Activated T-helper 2 cell treated with anti-CD3 and anti-CD28 coated beads, Interferon-gamma antibody, Interleukin-2, Interleukin-4, amounts not matched to agents 10 μg/mL and 5 μg/mL and 100 μg/mL, durations not matched to agents 14 hours and 24 hours and 36 hours (primary cell): Measurements from ENCODE around the gene GALNT10. TPM values are rescaled to one million over a fixed set of nuclear protein-coding genes. Genes with fewer than 3 reads are reported as not detected.

ENCODE experiments used
- DNase-seq: peaks from one replicate; pipeline ENCODE4 v3.0.0; 2021; ENCODE audit warnings: low spot score
- H3K27ac Mint-ChIP-seq: one replicate; pipeline ENCODE4 v1.8.0; 2021; ENCODE audit warnings: mixed read lengths
- H3K27me3 Mint-ChIP-seq: one replicate; pipeline ENCODE4 v1.8.0; 2021; ENCODE audit warnings: low read depth, mixed read lengths
- H3K36me3 Mint-ChIP-seq: one replicate; pipeline ENCODE4 v1.8.0; 2021; ENCODE audit warnings: low read depth, mixed read lengths
- H3K4me1 Mint-ChIP-seq: one replicate; pipeline ENCODE4 v1.8.0; 2021; ENCODE audit warnings: low read depth, mixed read lengths
- H3K4me3 Mint-ChIP-seq: one replicate; pipeline ENCODE4 v1.8.0; 2021; ENCODE audit warnings: low read depth, mild to moderate bottlenecking, moderate library complexity, mixed read lengths
- H3K9me3 Mint-ChIP-seq: one replicate; pipeline ENCODE4 v1.8.0; 2021; ENCODE audit warnings: mixed read lengths
- intact Hi-C: fragments of 100-400 bp; cut with micrococcal nuclease; formaldehyde crosslinking; loops from one replicate; pipeline ENCODE4 v1.15.1; 2023
- total RNA-seq: library from RNA; stranded (reverse); gene quantifications from 2 replicates; pipeline ENCODE4 v1.2.3, GENCODE V29; 2022

Gene GALNT10
- total RNA-seq, 1 donor from 2014 or later = 35.5 TPM

DNA sequence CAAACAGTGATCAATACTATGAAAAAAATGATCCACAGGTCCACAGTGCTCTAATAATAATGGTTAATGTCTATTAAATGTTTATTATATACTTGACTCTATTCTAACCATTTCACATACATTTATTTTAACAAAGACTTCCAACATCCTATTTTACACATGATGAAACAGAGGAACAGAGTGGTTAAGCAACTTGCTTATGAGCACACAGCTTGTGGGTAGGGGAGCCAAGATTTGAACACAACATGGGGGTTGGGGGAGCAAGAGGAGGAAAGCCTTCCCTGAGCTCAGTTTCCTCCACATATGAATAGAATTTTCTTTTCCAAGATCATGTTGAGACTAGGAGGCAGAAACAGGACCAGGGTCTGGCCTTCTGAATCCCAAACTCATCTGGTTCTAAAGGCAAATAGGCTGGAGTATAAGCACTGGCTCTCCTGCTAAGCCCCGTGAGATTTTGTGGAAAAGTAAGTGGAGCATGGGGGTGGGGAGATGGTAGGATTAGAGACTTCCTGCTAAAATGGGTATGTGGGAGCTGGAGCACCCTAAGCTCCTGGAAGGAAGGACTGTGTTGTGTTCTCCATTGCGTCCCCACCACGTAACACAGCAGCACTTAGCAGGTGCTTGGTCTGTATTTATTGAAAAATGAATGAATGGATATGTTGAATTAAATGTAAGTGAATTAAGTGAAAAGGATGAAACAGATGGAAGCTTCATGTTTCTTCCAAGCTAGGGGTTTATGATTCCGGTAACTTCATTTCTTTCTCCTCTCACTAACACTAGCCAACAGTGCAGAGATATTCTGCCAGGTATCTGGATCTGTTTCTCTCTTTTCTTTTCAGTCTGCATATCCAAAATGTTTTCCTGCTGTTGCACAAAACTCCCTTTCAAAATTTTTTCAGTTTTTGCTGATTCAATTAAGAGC lies 26.9 kb upstream of the GALNT10 start:
- no peaks in the 10 kb centered on the region for H3K36me3 Mint-ChIP-seq
- intact Hi-C loops = no loop called here
- H3K27me3 Mint-ChIP-seq = peaks cover 50% of the 10 kb centered on the region
- H3K4me3 Mint-ChIP-seq = no peak overlapping the region
- no peak for DNase-seq
- H3K4me1 Mint-ChIP-seq = no peaks in the 10 kb centered on the region
- H3K9me3 Mint-ChIP-seq = no peaks in the 10 kb centered on the region
- no peak overlapping the region for H3K27ac Mint-ChIP-seq

DNA sequence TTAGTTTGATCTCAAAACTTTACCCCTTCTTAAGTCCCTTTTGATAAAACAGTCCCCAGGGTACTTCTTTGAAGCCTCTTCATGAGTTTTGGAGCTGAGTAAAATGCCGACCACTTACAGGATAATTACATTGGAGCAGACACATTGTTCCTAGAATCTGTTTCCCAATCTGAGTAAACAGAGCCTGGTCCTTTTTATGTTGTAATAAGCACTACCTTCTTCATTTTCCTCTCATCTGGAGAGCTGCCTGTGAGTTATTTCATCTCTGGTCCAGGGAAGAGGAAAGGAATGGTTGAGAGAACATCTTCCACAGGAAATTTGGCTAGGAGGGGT lies 26.3 kb upstream of the GALNT10 start:
- intact Hi-C loops = no loop called here
- no peaks in the 10 kb centered on the region for H3K36me3 Mint-ChIP-seq
- no peaks in the 10 kb centered on the region for H3K4me1 Mint-ChIP-seq
- no peak overlapping the region for H3K4me3 Mint-ChIP-seq
- no peak overlapping the region for H3K27ac Mint-ChIP-seq
- peaks cover 44% of the 10 kb centered on the region for H3K27me3 Mint-ChIP-seq
- no peaks in the 10 kb centered on the region for H3K9me3 Mint-ChIP-seq
- DNase-seq = no peak

DNA sequence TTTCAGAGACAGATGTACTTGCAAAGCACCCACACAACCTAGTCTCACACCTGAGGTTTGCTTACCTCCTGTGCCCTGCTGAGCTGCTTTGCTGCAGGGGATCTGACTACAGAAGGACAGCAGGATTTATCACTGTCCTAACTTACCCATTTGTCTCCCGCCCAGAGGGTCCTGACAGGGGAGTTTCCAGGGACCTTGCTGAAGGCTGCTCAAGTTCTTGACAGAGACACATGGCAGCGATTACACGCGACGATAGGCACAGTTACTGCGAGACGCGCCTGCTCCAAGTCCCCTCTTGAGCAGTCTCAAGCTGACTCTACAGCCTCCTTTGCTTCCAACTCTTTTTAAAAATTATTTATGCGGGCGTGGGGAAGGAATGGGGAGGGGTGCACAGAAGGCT lies 24.6 kb upstream of the GALNT10 start:
- H3K36me3 Mint-ChIP-seq = no peaks in the 10 kb centered on the region
- H3K27me3 Mint-ChIP-seq = peaks cover 37% of the 10 kb centered on the region
- no peak overlapping the region for H3K27ac Mint-ChIP-seq
- DNase-seq = no peak
- intact Hi-C loops = no loop called here
- no peaks in the 10 kb centered on the region for H3K9me3 Mint-ChIP-seq
- no peaks in the 10 kb centered on the region for H3K4me1 Mint-ChIP-seq
- no peak overlapping the region for H3K4me3 Mint-ChIP-seq

- H3K4me3 Mint-ChIP-seq = no peak overlapping the region
- DNase-seq = no peak
- peaks cover 29% of the 10 kb centered on the region for H3K27me3 Mint-ChIP-seq
- no peaks in the 10 kb centered on the region for H3K36me3 Mint-ChIP-seq
- no peak overlapping the region for H3K27ac Mint-ChIP-seq
- H3K9me3 Mint-ChIP-seq = no peaks in the 10 kb centered on the region
- no peaks in the 10 kb centered on the region for H3K4me1 Mint-ChIP-seq
- intact Hi-C loops = no loop called here
These were observed 23.4 kb upstream of the GALNT10 start for GRCh38 chr5:154166901-154167791.

GRCh38 chr5:154168395-154168794 lies 22.1 kb upstream of the GALNT10 start:
- Mint-ChIP-seq H3K36me3 (no peaks in the 10 kb centered on the region), H3K4me1 (peaks cover 3% of the 10 kb centered on the region), H3K9me3 (no peaks in the 10 kb centered on the region), H3K4me3 (no peak overlapping the region), H3K27ac (no peak overlapping the region), H3K27me3 (peaks cover 21% of the 10 kb centered on the region)
- intact Hi-C loops = no loop called here
- no peak for DNase-seq

DNA sequence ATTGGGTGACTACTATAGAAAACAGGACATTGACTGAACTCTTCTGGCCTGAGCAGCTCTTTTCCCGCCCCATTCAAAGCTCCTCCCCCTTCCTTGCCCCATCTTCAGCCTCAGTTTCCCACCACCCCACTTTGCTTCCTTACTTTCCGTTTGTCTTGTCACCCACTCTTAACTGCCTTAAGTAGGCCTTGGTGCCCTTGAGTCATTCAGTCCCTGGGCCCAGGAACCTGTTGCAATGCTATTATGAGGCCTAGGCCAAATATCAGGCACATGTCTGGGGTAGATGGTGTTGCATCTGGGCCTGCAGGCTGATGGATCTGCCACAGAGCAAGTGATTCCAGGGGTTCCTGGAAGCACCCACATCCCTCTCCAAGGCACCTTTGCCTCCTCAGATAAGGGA lies 17.7 kb upstream of the GALNT10 start:
- H3K9me3 Mint-ChIP-seq = no peaks in the 10 kb centered on the region
- H3K4me3 Mint-ChIP-seq = no peak overlapping the region
- no peak for DNase-seq
- no peak overlapping the region for H3K27ac Mint-ChIP-seq
- peaks cover 3% of the 10 kb centered on the region for H3K27me3 Mint-ChIP-seq
- no peaks in the 10 kb centered on the region for H3K36me3 Mint-ChIP-seq
- intact Hi-C loops = no loop called here
- H3K4me1 Mint-ChIP-seq = peaks cover 9% of the 10 kb centered on the region

- intact Hi-C loops = no loop called here
- peaks cover 9% of the 10 kb centered on the region for H3K4me1 Mint-ChIP-seq
- H3K27me3 Mint-ChIP-seq = peaks cover 11% of the 10 kb centered on the region
- no peak for DNase-seq
- no peak overlapping the region for H3K4me3 Mint-ChIP-seq
- H3K27ac Mint-ChIP-seq = no peak overlapping the region
- no peaks in the 10 kb centered on the region for H3K36me3 Mint-ChIP-seq
- H3K9me3 Mint-ChIP-seq = no peaks in the 10 kb centered on the region
These were observed 16.4 kb upstream of the GALNT10 start for GRCh38 chr5:154174091-154174490.

GRCh38 chr5:154176181-154176580 lies 14.4 kb upstream of the GALNT10 start:
- no peak overlapping the region for H3K4me3 Mint-ChIP-seq
- no peak overlapping the region for H3K27ac Mint-ChIP-seq
- H3K27me3 Mint-ChIP-seq = peaks cover 13% of the 10 kb centered on the region
- H3K4me1 Mint-ChIP-seq = peaks cover 13% of the 10 kb centered on the region
- DNase-seq = no peak
- no peaks in the 10 kb centered on the region for H3K9me3 Mint-ChIP-seq
- H3K36me3 Mint-ChIP-seq = no peaks in the 10 kb centered on the region
- intact Hi-C loops = no loop called here

- H3K27me3 Mint-ChIP-seq = peaks cover 19% of the 10 kb centered on the region
- H3K4me1 Mint-ChIP-seq = peaks cover 21% of the 10 kb centered on the region
- H3K4me3 Mint-ChIP-seq = no peak overlapping the region
- no peak overlapping the region for H3K27ac Mint-ChIP-seq
- intact Hi-C loops = no loop called here
- no peaks in the 10 kb centered on the region for H3K36me3 Mint-ChIP-seq
- no peaks in the 10 kb centered on the region for H3K9me3 Mint-ChIP-seq
- DNase-seq = no peak
These were observed 11.9 kb upstream of the GALNT10 start for GRCh38 chr5:154178661-154179060.

DNA sequence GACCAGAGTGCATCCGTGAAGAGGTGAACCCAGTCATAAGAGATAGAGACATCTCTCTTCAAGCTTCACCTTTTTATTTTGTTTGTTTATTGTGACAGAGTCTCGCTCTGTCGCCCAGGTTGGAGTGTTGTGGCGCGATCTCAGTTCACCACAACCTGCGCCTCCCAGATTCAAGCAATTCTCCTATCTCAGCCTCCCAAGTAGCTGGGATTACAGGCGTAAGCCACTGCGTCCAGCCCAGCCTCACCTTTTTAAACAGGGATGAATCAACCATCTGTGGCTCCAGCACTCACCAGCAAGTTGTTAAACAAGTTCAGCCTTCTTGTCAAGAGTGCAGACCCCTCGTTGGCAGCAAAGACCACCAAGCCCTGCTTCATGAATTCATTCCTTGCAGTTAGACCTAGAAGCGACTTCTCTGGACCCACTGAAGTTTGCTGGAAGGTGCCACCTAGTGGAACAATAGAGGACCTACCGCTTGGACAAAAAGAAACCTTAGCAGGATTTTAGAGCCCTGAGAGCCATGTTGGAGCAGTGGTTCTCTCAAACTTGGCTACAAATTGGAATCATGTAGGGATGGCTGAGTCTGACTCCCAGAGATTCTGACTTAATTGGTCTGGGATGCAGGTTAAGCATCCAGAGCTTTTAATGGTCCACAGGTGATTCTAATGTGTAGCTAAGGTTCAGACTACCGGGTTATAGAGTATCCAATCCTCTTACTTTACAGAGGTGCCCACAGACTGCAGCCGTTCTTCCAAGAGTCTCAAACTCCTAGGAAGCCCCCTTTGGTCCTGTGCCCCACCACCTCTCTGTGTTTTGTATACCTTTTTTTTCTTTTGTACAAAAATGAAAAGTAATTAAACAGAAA lies 10.5 kb upstream of the GALNT10 start:
- H3K27me3 Mint-ChIP-seq = peaks cover 19% of the 10 kb centered on the region
- intact Hi-C loops = loop anchor here (1.0 to 2.0 kb wide), 3 partner anchors 108 to 225 kb away; no protein-coding TSS in a partner anchor
- no peak for DNase-seq
- H3K9me3 Mint-ChIP-seq = no peaks in the 10 kb centered on the region
- H3K27ac Mint-ChIP-seq = no peak overlapping the region
- H3K4me3 Mint-ChIP-seq = no peak overlapping the region
- H3K4me1 Mint-ChIP-seq = peaks cover 16% of the 10 kb centered on the region
- H3K36me3 Mint-ChIP-seq = no peaks in the 10 kb centered on the region

- Mint-ChIP-seq H3K27me3 (peaks cover 19% of the 10 kb centered on the region), H3K27ac (no peak overlapping the region), H3K4me1 (peaks cover 16% of the 10 kb centered on the region), H3K36me3 (no peaks in the 10 kb centered on the region), H3K4me3 (no peak overlapping the region), H3K9me3 (no peaks in the 10 kb centered on the region)
- intact Hi-C loops = loop anchor here (2.0 kb wide), 1 partner anchor 224 kb away; no protein-coding TSS in a partner anchor
- DNase-seq = no peak
These were observed 9.4 kb upstream of the GALNT10 start for GRCh38 chr5:154181161-154181560.

- Mint-ChIP-seq H3K9me3 (no peaks in the 10 kb centered on the region), H3K27me3 (peaks cover 17% of the 10 kb centered on the region), H3K27ac (peak overlapping the region; percentile 60), H3K4me1 (peaks cover 34% of the 10 kb centered on the region), H3K36me3 (peaks cover 21% of the 10 kb centered on the region), H3K4me3 (peak overlapping the region; percentile 83)
- no peak for DNase-seq
- intact Hi-C loops = no loop called here
These were observed 1.2 kb upstream of the GALNT10 start for GRCh38 chr5:154189256-154189818.
